Fibroblast of skin of right biceps (primary cell): ENCODE results near the gene MAST2.
"Not testable (repeated sequence)": the region's sequence is repeated elsewhere in the genome, so short reads cannot be mapped to it uniquely, and the experiment has no call there.

Source experiments
- DNase-seq: peaks from one replicate; pipeline ENCODE4 v3.0.0-alpha.2; 2013

MAST2 gene

DNA sequence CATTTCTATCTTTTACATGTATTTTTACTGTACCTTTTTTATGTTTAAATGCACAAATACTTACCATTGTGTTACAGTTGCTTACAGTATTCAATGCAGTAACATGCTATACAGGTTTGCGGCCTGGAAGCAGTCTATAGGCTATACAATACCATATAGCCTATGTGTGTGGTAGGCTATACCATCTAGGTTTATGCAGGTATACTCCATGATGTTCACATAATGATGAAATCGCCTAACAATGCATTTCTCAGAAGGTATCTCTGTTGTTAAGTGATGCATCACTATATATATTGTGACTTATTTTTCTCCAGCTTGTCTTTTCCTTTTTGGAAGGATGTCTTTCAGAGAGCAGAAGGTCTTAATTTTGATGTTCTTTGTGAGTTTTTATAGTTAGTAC, 103.5 kb downstream of the MAST2 start:
- no peak for DNase-seq

DNA sequence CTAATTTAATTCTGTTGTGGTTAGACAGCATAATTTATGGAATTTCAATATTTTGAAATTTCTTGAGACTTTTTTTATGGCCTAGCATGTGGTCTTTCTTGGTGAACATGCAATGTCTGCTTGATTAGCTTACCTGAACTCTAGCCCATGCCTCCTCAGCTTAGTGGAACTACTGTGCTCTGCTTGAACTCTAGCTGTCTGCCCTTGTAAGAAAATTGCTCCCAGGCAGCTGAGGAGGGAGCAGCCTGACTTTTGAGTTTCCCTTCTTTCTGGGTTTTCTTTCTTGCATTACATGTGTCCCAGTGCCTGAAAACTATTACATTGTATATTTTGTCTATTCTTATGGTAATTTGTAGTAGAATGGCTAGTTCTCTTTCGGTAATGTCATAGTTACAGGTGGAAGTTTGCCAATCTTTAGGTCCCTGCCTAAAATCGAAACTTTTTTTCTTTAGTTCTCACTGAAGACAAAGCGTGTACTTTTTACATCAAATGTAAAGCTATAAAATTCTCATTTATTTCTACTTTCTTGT, 105.3 kb downstream of the MAST2 start:
- DNase-seq, result no peak

GRCh38 chr1:45911634-45912033, 108.2 kb downstream of the MAST2 start:
- no peak for DNase-seq

GRCh38 chr1:45913183-45913683, 109.8 kb downstream of the MAST2 start:
- peak; percentile 78 for DNase-seq

DNA sequence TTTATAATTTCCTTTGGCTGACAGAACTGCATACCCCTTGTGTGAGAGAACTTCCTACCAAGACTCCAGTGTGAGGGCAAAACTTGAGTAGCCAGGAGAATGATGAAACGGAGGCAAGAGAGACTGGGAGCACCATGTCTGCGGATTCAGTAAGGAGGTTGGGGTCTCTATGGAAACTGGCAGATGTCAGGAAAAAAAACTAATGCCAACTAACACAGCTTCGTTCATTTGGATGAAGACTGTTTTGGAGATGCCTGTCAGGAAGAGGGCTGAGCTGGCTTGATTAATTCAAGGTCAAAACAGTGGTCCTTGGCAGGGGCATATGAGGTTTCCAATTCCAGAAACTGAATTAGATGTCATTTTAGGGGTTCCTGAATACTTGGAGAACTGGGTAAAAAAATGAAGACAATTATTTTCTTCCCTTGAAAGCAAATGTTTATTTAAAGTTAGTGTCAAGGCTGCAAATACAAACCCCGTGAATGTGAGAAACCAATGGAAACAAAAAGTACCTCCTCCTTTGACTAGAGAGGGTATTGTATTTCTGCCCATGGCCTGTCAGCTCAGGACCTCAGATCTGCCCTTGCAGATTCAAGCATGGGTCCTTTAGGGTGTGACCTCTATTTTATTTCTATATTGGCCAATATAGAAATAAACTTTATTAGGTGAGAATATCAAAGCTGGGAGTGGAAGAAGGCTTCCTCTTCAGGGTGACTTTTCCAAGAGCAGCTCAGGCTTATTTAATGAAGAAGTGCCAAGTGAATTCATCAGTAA, 110.5 kb downstream of the MAST2 start:
- DNase-seq, result no peak

- DNase-seq, result no peak
These were observed 111.4 kb downstream of the MAST2 start for GRCh38 chr1:45914836-45915235.

GRCh38 chr1:45922374-45922773, 119.0 kb downstream of the MAST2 start:
- no peak for DNase-seq

DNA sequence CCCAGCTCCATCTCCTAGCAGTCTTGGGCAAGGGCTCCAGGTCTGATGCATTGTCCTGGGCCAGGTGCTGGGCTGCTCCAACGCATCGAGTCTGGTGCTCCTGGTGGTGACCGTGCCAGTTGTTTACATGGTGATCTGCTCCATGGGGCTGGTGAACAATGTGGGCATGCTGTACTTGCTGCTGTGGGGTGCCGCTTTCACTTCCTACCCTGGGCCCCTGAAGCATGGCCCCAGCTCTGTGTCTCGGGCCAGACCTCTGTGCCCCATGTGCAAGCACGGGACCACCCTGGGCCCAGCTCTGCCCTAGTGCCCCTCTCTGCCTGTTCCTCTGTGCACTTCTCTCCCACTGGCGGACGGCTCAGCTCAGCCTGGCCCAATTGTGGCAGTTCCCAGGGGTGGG, 119.4 kb downstream of the MAST2 start:
- no peak for DNase-seq

DNA sequence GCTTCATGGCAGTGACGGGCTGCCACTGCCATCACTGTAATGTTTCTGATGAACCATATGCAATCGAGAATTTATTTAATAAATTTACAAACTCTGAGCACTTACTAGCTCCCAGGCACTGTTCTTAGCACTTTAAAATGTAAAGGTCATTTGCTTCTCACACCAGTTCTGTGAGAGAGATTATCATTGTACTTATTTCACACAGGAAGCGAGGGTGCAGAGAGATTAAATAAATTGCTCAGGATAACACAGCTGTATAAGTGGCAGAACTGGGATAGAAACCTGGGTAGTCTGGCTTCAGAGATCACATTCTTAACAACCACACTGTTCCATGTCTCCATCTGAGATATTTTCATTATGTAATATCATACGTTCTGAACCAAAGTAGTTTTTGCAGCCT, 119.9 kb downstream of the MAST2 start:
- no peak for DNase-seq

DNA sequence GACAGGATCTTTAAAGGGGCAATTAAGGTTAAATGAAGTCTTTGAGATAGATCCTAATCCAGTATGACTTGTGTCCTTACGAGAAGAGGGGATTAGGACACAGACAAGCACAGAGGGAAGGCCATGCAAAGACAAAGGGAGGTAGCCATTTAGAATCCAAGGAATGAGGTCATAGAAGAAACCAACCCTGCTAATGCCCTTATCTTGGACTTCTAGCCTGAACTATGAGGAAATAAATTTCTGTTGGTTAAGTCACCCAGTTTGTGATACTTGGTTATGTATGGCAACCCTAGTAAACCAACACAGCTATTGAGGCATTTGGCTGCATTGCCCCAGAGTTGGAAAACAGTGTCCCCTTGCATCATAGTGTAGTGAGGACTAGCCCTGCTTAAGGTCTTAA, 121.3 kb downstream of the MAST2 start:
- peak; percentile 15 for DNase-seq

DNA sequence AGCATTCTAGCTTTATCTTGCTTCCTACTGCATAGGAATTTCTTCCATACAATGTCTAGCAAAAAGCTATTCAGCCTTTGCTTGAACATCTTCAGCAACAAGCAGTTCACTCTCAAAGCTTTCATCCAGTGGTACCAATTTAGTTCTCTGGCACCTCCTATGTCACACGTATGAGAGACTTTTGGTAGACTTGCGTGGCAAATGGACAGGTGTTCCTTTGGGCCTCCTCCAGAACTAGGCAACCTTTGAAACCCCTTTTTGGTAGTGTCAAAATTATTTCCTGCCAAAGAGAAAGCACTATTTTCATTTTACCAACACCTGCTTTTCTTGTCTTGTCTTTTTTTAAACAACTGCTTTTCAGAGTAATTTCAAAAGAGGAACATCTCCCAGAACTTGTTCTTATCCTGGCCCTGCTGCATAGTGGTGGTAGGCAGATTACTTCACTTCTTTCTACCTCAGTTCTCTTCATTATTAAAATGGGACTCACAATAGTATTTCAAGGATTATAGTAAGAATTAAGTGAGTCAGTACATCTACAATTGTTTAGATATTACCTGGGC, 122.4 kb downstream of the MAST2 start:
- no peak for DNase-seq

GRCh38 chr1:45926330-45926729, 122.9 kb downstream of the MAST2 start:
- no peak for DNase-seq

- not testable (repeated sequence) for DNase-seq
These were observed 124.0 kb downstream of the MAST2 start for GRCh38 chr1:45927231-45927915.

- DNase-seq, result peak; percentile 10
These were observed 125.2 kb downstream of the MAST2 start for GRCh38 chr1:45928486-45929205.

DNA sequence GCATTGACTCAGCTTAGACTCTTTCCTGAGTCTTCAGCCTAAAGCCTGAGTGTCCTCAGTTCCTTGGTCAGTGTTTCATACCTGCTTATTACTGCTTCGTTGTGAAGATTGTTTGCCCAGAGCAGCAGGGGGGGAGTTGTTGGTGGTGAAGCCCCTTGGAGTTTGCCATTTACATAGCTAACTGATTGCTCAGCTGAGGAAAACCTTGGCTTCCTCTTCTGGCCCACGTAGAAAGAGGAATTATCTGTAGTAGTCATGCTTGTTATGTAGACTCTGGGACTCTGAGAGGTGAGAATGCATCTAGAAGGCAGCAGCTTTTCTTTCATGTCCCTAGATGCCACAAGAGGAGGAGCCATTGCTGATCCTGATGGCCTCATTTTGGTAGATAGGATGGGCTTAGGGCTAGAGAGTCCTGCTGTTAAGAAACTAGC, 125.9 kb downstream of the MAST2 start:
- DNase-seq, result peak; percentile 83

DNA sequence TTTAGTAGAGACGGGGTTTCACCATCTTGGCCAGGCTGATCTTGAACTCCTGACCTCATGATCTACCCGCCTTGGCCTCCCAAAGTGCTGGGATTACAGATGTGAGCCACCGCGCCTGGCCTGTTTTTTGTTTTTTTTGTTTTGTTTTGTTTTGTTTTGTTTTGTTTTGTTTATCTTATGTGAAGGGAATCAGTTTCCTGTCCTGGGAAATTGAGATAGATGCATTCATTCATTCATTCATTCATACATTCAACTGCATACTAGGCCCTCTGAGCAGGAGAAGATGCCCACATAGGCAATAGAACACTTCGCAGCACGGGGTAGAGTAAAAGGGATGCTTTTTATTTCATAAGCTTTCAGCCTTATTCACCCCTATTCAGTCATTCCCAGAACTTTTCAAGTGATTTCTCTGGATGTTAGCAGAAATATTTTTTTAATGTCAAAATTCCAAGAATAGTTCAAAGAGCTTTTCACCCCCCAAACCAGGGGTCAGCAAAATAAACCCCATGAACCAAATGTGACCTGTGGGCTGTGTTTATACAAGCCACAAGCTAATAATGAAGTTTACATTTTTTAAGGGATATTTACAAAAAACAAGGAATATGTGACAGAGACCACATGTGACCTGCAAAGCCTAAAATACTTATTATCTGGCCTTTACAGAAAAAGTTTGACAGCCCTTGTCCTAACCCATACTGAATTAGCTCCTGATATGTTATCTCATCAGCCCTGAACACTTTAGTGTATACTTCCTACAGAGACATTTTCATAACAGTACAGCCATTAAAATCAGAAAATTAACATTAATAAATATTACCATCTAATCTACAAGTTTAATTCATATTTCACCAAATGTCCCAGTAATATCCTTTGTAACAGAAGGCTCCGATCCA, 127.1 kb downstream of the MAST2 start:
- no peak for DNase-seq

DNA sequence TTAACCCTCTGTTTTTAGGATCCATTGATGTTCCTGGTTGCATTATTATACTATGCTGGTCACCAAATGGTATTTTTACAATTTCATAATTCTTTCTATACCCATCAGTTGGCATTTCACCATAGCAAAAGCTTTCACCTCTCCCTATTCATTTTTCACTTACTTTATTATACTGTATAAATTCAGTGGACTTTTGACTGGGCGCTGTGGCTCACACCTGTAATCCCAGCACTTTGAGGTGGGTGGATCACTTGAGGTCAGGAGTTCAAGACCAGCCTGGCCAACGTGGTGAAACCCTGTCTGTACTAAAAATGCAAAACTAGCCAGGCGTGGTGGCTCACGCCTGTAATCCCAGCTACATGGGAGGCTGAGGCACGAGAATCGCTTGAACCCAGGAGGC, 128.8 kb downstream of the MAST2 start:
- not testable (repeated sequence) for DNase-seq

- DNase-seq, result no peak
These were observed 131.5 kb downstream of the MAST2 start for GRCh38 chr1:45934947-45935346.

DNA sequence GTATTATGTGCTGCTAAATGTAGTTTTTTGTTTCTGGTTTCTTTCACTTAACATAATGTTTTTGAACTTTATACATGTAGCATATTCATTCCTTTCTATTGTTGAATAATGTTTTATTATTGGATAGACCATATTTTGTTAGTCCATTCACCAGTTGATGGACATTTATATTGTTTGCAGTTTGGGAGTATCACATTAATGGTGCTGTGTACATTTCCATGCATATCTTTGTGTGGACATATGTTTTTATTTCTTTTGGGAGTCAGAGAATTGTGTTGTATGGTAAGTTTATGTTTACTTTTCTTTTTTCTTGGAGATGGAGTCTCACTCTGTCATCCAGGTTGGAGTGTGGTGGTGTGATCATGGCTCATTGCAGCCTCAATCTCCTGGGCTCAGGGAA, 134.6 kb downstream of the MAST2 start:
- no peak for DNase-seq

DNA sequence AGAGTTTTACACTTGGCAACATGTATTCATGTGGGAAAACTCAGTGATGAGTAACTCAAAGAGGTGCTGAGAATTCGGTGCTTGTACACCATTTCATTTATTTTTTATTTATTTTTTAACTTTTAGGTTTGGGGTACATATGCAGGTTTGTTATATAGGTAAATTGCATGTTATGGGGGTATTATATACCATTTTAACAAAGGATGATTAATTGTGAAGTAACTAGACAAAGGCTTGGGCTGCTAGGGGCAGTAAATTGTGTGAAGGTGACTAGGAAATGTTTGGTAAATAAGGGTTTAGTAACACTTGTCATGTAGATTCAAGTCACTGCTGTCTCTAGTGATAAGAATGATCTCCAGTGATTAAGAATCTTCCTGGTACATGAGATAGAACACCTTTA, 139.0 kb downstream of the MAST2 start:
- no peak for DNase-seq

DNA sequence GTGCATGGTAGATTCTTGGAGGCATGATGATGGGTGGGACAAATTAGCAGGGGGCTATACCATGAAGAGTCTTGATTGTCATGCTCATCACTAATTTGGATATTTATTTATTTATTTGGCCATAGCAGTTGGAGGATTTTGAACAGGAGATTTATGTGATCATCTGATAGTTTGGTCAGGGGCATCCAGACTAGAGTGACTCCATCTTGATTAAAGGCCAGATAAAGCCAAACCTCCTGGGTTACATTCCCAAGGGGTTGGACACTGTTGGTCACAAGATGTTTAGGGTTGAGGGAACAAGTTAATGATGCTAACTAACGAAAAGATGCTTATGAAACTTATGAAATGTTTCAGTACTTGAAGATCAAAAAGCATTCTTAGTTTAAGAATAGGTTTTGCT, 139.8 kb downstream of the MAST2 start:
- no peak for DNase-seq

DNA sequence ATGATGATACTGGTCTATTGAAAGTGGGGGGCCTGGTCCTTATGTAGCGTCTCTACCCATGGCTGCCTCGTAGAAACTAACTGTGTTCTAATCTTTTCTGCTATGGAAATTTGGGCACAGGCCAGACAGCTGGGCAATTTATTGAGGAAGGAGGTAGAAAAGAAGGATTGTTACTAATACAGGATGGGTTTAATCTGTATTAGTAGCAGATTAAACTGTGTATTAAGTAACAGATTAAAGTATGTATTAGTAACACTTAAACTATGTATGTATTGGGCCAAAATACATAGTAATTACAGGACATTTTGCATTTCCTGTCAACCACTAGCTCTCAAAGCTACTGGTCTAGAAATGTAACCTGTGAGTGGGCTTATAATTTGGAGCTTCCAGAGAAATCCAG, 142.0 kb downstream of the MAST2 start:
- peak; percentile 65 for DNase-seq
